DND-41 (cell line): ENCODE data around the gene TNFSF9.

Source experiments
- ATAC-seq: fragments of 200-7000 bp; cut with Tn5 transposase; 3 replicates; pipeline ENCODE4 v1.9.1; 2021; ENCODE audit warnings: low read depth; ENCODE audit not compliant: insufficient read depth
- DNase-seq: peaks from one replicate; pipeline ENCODE4 v3.0.0-alpha.2; 2020
- H2AFZ ChIP-seq: 2 replicates; pipeline ENCODE4 v1.6.0; 2012; ENCODE audit warnings: low read depth, low read length
- H3K27ac ChIP-seq: 2 replicates; pipeline ENCODE4 v1.5.1; 2012; ENCODE audit warnings: low read length, inconsistent platforms
- H3K27me3 ChIP-seq: fragments of 200-600 bp; sonication (generic); 2 replicates; pipeline ENCODE4 v1.6.0; 2012; ENCODE audit warnings: low read length, mild to moderate bottlenecking, inconsistent platforms; ENCODE audit not compliant: insufficient read depth, poor library complexity
- H3K36me3 ChIP-seq: 2 replicates; pipeline ENCODE4 v1.5.1; 2012; ENCODE audit warnings: low read length, inconsistent platforms; ENCODE audit not compliant: insufficient read depth
- H3K4me1 ChIP-seq: 2 replicates; pipeline ENCODE4 v1.5.1; 2012; ENCODE audit warnings: mild to moderate bottlenecking, low read length; ENCODE audit not compliant: insufficient read depth
- H3K4me2 ChIP-seq: 2 replicates; pipeline ENCODE4 v1.6.0; 2012; ENCODE audit warnings: mild to moderate bottlenecking, moderate library complexity, low read length, inconsistent platforms; ENCODE audit not compliant: insufficient read depth
- H3K4me3 ChIP-seq, 2 experiments: fragments of 200-600 bp in 1 of 2; shearing (Covaris generic) in 1 of 2; 2 replicates each; pipeline ENCODE4 v1.5.1; 2012 to 2016; ENCODE audit warnings: inconsistent platforms in 2 of 2, low read length in 2 of 2, mild to moderate bottlenecking in 2 of 2, low read depth in 1 of 2, moderate library complexity in 1 of 2
- H3K79me2 ChIP-seq: 2 replicates; pipeline ENCODE4 v1.6.0; 2012; ENCODE audit warnings: low read length, inconsistent platforms; ENCODE audit not compliant: insufficient read depth
- H3K9ac ChIP-seq: 2 replicates; pipeline ENCODE4 v1.6.0; 2012; ENCODE audit warnings: low read depth, mild to moderate bottlenecking, inconsistent platforms, low read length, moderate library complexity
- H3K9me3 ChIP-seq: 2 replicates; pipeline ENCODE4 v1.5.1; 2012; ENCODE audit warnings: low read length, moderate library complexity, mild to moderate bottlenecking, inconsistent platforms; ENCODE audit not compliant: insufficient read depth, severe bottlenecking
- H4K20me1 ChIP-seq: 2 replicates; pipeline ENCODE4 v1.6.0; 2012; ENCODE audit warnings: low read length; ENCODE audit not compliant: insufficient read depth
- EZH2 ChIP-seq: IDR thresholded peaks from 3 replicates; pipeline ENCODE4 v1.6.1; 2012; ENCODE audit warnings: borderline replicate concordance, low read depth, mild to moderate bottlenecking, moderate library complexity, low read length, inconsistent platforms; ENCODE audit not compliant: severe bottlenecking
- TF ChIP-seq, protein P1 (sequence below): IDR thresholded peaks from 2 replicates; pipeline ENCODE4 v1.5.1; 2012; ENCODE audit warnings: borderline replicate concordance, low read length, moderate library complexity, mild to moderate bottlenecking; ENCODE audit not compliant: poor library complexity, severe bottlenecking; ENCODE audit errors: extremely low read depth

Gene TNFSF9

GRCh38 chr19:6532244-6532999 lies 1.6 kb downstream of the TNFSF9 start:
- H3K79me2 ChIP-seq, result peaks cover 19% of the 10 kb centered on the region
- DNase-seq (no peak), ATAC-seq (no peak)
- peak overlapping the region; percentile 33 for H3K27ac ChIP-seq
- H4K20me1 ChIP-seq, result no peaks in the 10 kb centered on the region
- peak overlapping the region; percentile 82 for H3K9ac ChIP-seq
- no peaks in the 10 kb centered on the region for H3K9me3 ChIP-seq
- no peak for TF ChIP-seq EZH2
- TF ChIP-seq, protein P1, sequence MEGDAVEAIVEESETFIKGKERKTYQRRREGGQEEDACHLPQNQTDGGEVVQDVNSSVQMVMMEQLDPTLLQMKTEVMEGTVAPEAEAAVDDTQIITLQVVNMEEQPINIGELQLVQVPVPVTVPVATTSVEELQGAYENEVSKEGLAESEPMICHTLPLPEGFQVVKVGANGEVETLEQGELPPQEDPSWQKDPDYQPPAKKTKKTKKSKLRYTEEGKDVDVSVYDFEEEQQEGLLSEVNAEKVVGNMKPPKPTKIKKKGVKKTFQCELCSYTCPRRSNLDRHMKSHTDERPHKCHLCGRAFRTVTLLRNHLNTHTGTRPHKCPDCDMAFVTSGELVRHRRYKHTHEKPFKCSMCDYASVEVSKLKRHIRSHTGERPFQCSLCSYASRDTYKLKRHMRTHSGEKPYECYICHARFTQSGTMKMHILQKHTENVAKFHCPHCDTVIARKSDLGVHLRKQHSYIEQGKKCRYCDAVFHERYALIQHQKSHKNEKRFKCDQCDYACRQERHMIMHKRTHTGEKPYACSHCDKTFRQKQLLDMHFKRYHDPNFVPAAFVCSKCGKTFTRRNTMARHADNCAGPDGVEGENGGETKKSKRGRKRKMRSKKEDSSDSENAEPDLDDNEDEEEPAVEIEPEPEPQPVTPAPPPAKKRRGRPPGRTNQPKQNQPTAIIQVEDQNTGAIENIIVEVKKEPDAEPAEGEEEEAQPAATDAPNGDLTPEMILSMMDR, result no peak
- H3K36me3 ChIP-seq, result peaks cover 11% of the 10 kb centered on the region
- H3K4me2 ChIP-seq, result peak overlapping the region; percentile 99
- peak overlapping the region; percentile 44 to 66; a peak in 3 of 4 replicates for H3K4me3 ChIP-seq
- peaks cover 51% of the 10 kb centered on the region for H3K4me1 ChIP-seq
- no peaks in the 10 kb centered on the region for H3K27me3 ChIP-seq
- H2AFZ ChIP-seq, result no peak overlapping the region

DNA sequence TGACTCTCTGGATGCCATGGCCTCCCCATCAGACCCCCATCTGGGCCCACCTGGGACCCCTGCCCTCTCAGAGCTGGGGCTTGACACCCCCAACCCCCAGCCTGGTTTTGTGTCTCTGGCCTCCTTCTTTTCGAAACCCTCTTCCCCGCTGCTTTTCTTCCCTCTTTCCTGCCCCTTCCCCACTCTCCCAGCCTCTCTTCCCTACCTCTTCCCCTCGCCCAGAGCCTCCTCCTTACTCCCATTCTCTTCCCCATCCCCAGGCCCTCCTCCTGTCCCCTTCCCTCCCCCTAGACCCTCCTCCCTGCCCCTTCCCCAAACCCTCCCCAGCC lies 2.1 kb downstream of the TNFSF9 start:
- Histone ChIP-seq H3K9me3 (no peaks in the 10 kb centered on the region), H3K27me3 (no peaks in the 10 kb centered on the region), H2AFZ (no peak overlapping the region), H3K4me2 (peak overlapping the region; percentile 99), H3K79me2 (peaks cover 19% of the 10 kb centered on the region), H3K36me3 (peaks cover 11% of the 10 kb centered on the region), H3K27ac (peak overlapping the region; percentile 33; the same call in 1 of the 2 replicates), H3K4me3 (peak overlapping the region in 1 of 2 experiments; percentile 66; a peak in 2 of 4 replicates), H4K20me1 (no peaks in the 10 kb centered on the region), H3K9ac (peak overlapping the region; percentile 82; the same call in 1 of the 2 replicates), H3K4me1 (peaks cover 57% of the 10 kb centered on the region)
- DNase-seq (no peak), ATAC-seq (no peak)
- TF ChIP-seq, protein P1, result no peak
- TF ChIP-seq EZH2, result no peak

- H3K9ac ChIP-seq, result no peak overlapping the region
- peaks cover 19% of the 10 kb centered on the region for H3K79me2 ChIP-seq
- no peak overlapping the region for H2AFZ ChIP-seq
- no peak for ATAC-seq
- no peaks in the 10 kb centered on the region for H3K9me3 ChIP-seq
- no peak overlapping the region for H3K27ac ChIP-seq
- H3K4me2 ChIP-seq, result no peak overlapping the region
- H3K4me3 ChIP-seq, result no peak overlapping the region
- peaks cover 65% of the 10 kb centered on the region for H3K4me1 ChIP-seq
- no peaks in the 10 kb centered on the region for H3K27me3 ChIP-seq
- DNase-seq, result no peak
- H3K36me3 ChIP-seq, result peaks cover 11% of the 10 kb centered on the region
- TF ChIP-seq, protein P1, result no peak
- no peak for TF ChIP-seq EZH2
- no peaks in the 10 kb centered on the region for H4K20me1 ChIP-seq
Observed at GRCh38 chr19:6533746-6534418, 3.1 kb downstream of the TNFSF9 start.
